Measurements from ENCODE around the gene MSN. TPM values are rescaled to one million over a fixed set of nuclear protein-coding genes. Genes with fewer than 3 reads are reported as not detected.
"Not testable (repeated sequence)": the region's sequence is repeated elsewhere in the genome, so short reads cannot be mapped to it uniquely, and the experiment has no call there.

The MSN gene
- polyA plus RNA-seq, 1 donor (not counting 4 experiments of a cell fraction or from before 2014, with no cell fraction given), result 421 TPM

DNA sequence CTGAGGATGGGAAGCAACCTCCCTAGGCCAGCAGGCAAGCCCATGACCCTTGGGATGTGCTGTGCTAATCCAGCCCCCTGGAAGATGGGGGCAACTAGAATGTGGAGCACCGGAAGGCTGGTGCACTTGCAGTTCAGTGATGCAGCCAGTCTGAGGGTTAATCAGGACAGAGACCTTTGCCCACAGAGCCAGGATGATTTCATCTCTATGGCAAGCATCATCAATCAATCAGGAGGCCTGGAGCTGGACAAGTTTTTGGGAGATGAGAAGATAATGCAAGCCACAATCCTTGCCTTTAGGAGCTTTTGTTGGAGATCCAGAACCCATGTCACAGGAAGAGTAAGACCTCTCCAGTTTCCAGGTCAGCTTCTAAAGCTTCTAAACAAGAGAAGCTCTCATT is 15.4 kb upstream of the MSN start:
- dilution Hi-C loops (cut with MboI; ENCODE audit: extremely low pct_ligation_motif_present, low sequenced_read_pairs), result no loop called here
- H3K27ac ChIP-seq (ENCODE audit: control insufficient read depth, insufficient read depth, low read length), result no peak overlapping the region
- no peaks in the 10 kb centered on the region for H3K4me1 ChIP-seq (ENCODE audit: control insufficient read depth, extremely low read depth, insufficient read depth, low read length)
- no peak for TF ChIP-seq EZH2 (IDR thresholded peaks at IDR 0.05; ENCODE audit: low read length)
- TF ChIP-seq, protein P1, sequence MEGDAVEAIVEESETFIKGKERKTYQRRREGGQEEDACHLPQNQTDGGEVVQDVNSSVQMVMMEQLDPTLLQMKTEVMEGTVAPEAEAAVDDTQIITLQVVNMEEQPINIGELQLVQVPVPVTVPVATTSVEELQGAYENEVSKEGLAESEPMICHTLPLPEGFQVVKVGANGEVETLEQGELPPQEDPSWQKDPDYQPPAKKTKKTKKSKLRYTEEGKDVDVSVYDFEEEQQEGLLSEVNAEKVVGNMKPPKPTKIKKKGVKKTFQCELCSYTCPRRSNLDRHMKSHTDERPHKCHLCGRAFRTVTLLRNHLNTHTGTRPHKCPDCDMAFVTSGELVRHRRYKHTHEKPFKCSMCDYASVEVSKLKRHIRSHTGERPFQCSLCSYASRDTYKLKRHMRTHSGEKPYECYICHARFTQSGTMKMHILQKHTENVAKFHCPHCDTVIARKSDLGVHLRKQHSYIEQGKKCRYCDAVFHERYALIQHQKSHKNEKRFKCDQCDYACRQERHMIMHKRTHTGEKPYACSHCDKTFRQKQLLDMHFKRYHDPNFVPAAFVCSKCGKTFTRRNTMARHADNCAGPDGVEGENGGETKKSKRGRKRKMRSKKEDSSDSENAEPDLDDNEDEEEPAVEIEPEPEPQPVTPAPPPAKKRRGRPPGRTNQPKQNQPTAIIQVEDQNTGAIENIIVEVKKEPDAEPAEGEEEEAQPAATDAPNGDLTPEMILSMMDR (optimal IDR thresholded peaks at IDR 0.05 in 1 of 3, IDR thresholded peaks at IDR 0.05 in 1 of 3, conservative IDR thresholded peaks at IDR 0.05 in 1 of 3; ENCODE audit: extremely low read depth in 1 of 3, insufficient read depth in 2 of 3, low read length in 3 of 3), result no peak
- H3K9ac ChIP-seq (ENCODE audit: control insufficient read depth, extremely low read depth, insufficient read depth, low read length), result no peak overlapping the region
- no peak overlapping the region for H2AFZ ChIP-seq (ENCODE audit: control insufficient read depth, low read length)
- no peaks in the 10 kb centered on the region for H3K27me3 ChIP-seq (ENCODE audit: control insufficient read depth, extremely low read depth, insufficient read depth, low read length)
- H3K4me3 ChIP-seq (ENCODE audit: control insufficient read depth in 2 of 3, extremely low read depth in 1 of 3, insufficient read depth in 2 of 3, low read depth in 1 of 3, low read length in 3 of 3), result no peak overlapping the region
- FAIRE-seq (no peak), DNase-seq (ENCODE audit: low read depth, low spot score) (no peak)
- no peaks in the 10 kb centered on the region for H3K9me1 ChIP-seq (ENCODE audit: control insufficient read depth, extremely low read depth, insufficient read depth, low read length)
- H3K9me3 ChIP-seq (ENCODE audit: control insufficient read depth, low read depth, low read length), result no peaks in the 10 kb centered on the region
- no peaks in the 10 kb centered on the region for H3K79me2 ChIP-seq (ENCODE audit: control insufficient read depth, insufficient read depth, low read length)
- no peaks in the 10 kb centered on the region for H3K36me3 ChIP-seq (ENCODE audit: control insufficient read depth in 2 of 2, extremely low read depth in 1 of 2, insufficient read depth in 2 of 2, low read length in 2 of 2)
- H3K4me2 ChIP-seq (ENCODE audit: control insufficient read depth, extremely low read depth, insufficient read depth, low read depth, low read length), result no peak overlapping the region
- H4K20me1 ChIP-seq (ENCODE audit: control insufficient read depth, extremely low read depth, insufficient read depth, low read length), result no peaks in the 10 kb centered on the region

DNA sequence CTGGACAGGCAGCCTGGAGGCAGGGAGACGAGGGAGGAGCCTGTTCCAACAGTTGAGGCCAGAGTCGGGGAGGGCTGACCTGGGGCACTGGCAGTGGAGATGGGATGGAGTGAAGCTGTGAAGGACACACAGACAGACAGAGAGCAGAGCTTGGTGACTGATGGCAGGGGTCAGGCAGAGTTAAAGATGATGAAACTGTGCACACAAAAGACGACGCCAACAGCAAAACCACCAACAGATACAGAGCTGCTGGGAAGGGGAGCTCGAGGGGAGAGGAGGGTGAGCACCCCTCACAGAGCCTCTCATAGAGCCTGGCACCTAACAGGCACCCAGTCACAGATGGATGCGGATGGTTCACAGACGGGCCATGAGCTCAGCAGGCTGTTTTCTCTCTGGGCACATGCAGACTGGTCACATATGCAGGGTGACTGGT is 10.4 kb upstream of the MSN start:
- H3K9me3 ChIP-seq (ENCODE audit: control insufficient read depth, low read depth, low read length); H3K9me1 ChIP-seq (ENCODE audit: control insufficient read depth, extremely low read depth, insufficient read depth, low read length); FAIRE-seq; H3K36me3 ChIP-seq (ENCODE audit: control insufficient read depth in 2 of 2, extremely low read depth in 1 of 2, insufficient read depth in 2 of 2, low read length in 2 of 2); dilution Hi-C loops (cut with MboI; ENCODE audit: extremely low pct_ligation_motif_present, low sequenced_read_pairs); H4K20me1 ChIP-seq (ENCODE audit: control insufficient read depth, extremely low read depth, insufficient read depth, low read length); H3K27me3 ChIP-seq (ENCODE audit: control insufficient read depth, extremely low read depth, insufficient read depth, low read length); H3K27ac ChIP-seq (ENCODE audit: control insufficient read depth, insufficient read depth, low read length); H3K4me2 ChIP-seq (ENCODE audit: control insufficient read depth, extremely low read depth, insufficient read depth, low read depth, low read length); H3K4me3 ChIP-seq (ENCODE audit: control insufficient read depth in 2 of 3, extremely low read depth in 1 of 3, insufficient read depth in 2 of 3, low read depth in 1 of 3, low read length in 3 of 3); DNase-seq (ENCODE audit: low read depth, low spot score); H2AFZ ChIP-seq (ENCODE audit: control insufficient read depth, low read length); H3K79me2 ChIP-seq (ENCODE audit: control insufficient read depth, insufficient read depth, low read length); H3K4me1 ChIP-seq (ENCODE audit: control insufficient read depth, extremely low read depth, insufficient read depth, low read length); H3K9ac ChIP-seq (ENCODE audit: control insufficient read depth, extremely low read depth, insufficient read depth, low read length): not testable (repeated sequence)

DNA sequence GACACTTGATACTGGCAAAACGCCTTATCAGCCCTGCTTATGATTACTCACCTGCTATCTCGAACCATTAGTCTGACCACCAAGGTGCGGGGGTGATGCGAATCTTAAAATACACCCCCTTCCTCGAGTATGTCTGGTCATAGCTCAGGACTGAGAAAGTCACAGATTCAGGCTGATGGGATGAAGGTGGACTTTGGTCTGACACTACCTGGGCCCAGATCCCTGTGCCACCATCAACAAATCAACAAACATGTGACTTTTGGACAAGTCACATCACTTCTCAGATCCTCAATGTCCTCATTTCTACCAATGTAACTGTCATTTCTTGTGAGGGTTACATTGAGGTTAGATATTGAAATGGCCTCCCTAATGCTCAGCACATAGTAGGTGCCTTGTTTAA is 9.8 kb upstream of the MSN start:
- no peaks in the 10 kb centered on the region for H3K79me2 ChIP-seq (ENCODE audit: control insufficient read depth, insufficient read depth, low read length)
- dilution Hi-C loops (cut with MboI; ENCODE audit: extremely low pct_ligation_motif_present, low sequenced_read_pairs), result no loop called here
- H3K36me3 ChIP-seq (ENCODE audit: control insufficient read depth in 2 of 2, extremely low read depth in 1 of 2, insufficient read depth in 2 of 2, low read length in 2 of 2), result no peaks in the 10 kb centered on the region
- H3K27me3 ChIP-seq (ENCODE audit: control insufficient read depth, extremely low read depth, insufficient read depth, low read length), result no peaks in the 10 kb centered on the region
- H3K4me1 ChIP-seq (ENCODE audit: control insufficient read depth, extremely low read depth, insufficient read depth, low read length), result no peaks in the 10 kb centered on the region
- DNase-seq (ENCODE audit: low read depth, low spot score), result no peak
- no peaks in the 10 kb centered on the region for H3K9me1 ChIP-seq (ENCODE audit: control insufficient read depth, extremely low read depth, insufficient read depth, low read length)
- FAIRE-seq, result no peak
- H3K27ac ChIP-seq (ENCODE audit: control insufficient read depth, insufficient read depth, low read length), result no peak overlapping the region
- no peak overlapping the region for H3K4me2 ChIP-seq (ENCODE audit: control insufficient read depth, extremely low read depth, insufficient read depth, low read depth, low read length)
- no peak overlapping the region for H3K4me3 ChIP-seq (ENCODE audit: control insufficient read depth in 2 of 3, extremely low read depth in 1 of 3, insufficient read depth in 2 of 3, low read depth in 1 of 3, low read length in 3 of 3)
- TF ChIP-seq EZH2 (IDR thresholded peaks at IDR 0.05; ENCODE audit: low read length), result no peak
- TF ChIP-seq, protein P1 (optimal IDR thresholded peaks at IDR 0.05 in 1 of 3, IDR thresholded peaks at IDR 0.05 in 1 of 3, conservative IDR thresholded peaks at IDR 0.05 in 1 of 3; ENCODE audit: extremely low read depth in 1 of 3, insufficient read depth in 2 of 3, low read length in 3 of 3), result no peak
- H4K20me1 ChIP-seq (ENCODE audit: control insufficient read depth, extremely low read depth, insufficient read depth, low read length), result no peaks in the 10 kb centered on the region
- no peak overlapping the region for H3K9ac ChIP-seq (ENCODE audit: control insufficient read depth, extremely low read depth, insufficient read depth, low read length)
- H2AFZ ChIP-seq (ENCODE audit: control insufficient read depth, low read length), result no peak overlapping the region
- H3K9me3 ChIP-seq (ENCODE audit: control insufficient read depth, low read depth, low read length), result no peaks in the 10 kb centered on the region

All from keratinocyte (primary cell).